ENCODE measurements around the gene ARHGAP40. TPM values are rescaled to one million over a fixed set of nuclear protein-coding genes. Genes with fewer than 3 reads are reported as not detected.
A peak's percentile ranks its signal among the peaks of the same experiment; 100 is the strongest.

ARHGAP40 gene
- total RNA-seq, 2 experiments from 2014 or later: not detected

- CTCF ChIA-PET: no interaction called here
- H3K36me3 ChIP-seq (ENCODE audit: insufficient read depth, low read length): no peaks in the 10 kb centered on the region
- no peak overlapping the region for H3K4me3 Mint-ChIP-seq
Observed at GRCh38 chr20:38676576-38676975, 75.0 kb downstream of the ARHGAP40 start.

DNA sequence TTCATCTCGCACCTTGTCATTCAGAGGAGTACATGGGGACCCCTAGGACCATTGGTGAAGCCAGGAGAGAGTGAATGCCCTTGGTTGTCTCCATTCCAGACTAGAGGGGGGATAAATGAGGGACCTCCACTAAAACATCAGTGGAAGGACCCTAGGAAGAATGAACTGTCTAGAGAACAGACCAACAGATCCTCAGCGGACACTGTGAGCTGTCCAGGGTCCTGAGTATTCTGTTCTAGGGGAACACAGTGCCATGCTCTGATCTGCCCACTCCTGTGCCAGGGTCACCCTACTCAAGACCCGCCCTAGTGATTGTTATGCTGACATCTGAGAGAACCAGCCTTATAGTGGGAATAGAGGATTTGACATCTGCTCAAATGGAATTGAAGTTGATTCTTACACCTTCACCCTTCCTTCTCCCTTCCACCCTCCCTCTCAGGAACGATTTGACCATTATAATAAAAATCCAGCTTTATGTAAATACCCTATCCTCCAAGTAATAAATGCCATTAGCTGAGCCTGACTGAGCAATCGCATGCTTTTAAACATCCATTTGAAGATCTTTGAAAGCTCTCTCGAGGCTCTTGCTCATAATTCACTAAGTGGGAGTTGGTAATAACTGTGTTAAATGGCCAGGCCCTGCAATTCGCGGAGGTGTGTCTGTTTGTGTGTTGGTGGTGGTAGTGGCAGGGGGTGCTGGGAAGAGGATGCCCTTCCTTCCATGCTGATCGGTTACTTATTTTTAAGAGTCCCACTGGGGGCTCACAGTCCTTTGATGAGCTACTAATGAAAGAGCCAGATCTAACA, 79.1 kb downstream of the ARHGAP40 start:
- Histone ChIP-seq H3K9me3 (ENCODE audit: control insufficient read depth in 1 of 2, insufficient read depth in 1 of 2, low read length in 2 of 2) (no peaks in the 10 kb centered on the region), H3K4me1 (ENCODE audit: insufficient read depth, low read length) (no peaks in the 10 kb centered on the region), H3K27ac (ENCODE audit: low read depth in 1 of 2, low read length in 2 of 2) (no peak overlapping the region), H3K4me3 (ENCODE audit: low read length) (no peak overlapping the region), H3K36me3 (ENCODE audit: insufficient read depth, low read length) (no peaks in the 10 kb centered on the region), H3K27me3 (ENCODE audit: control insufficient read depth in 1 of 2, insufficient read depth in 2 of 2, low read length in 2 of 2) (peaks cover 18 to 20% of the 10 kb centered on the region in 2 experiments)
- ChIA-PET POLR2A (no interaction called here), CTCF (no interaction called here)
- Mint-ChIP-seq H3K9me3 (peaks cover 5% of the 10 kb centered on the region), H3K4me3 (no peak overlapping the region), H3K27me3 (peaks cover 54% of the 10 kb centered on the region), H3K36me3 (ENCODE audit: low read depth) (no peaks in the 10 kb centered on the region), H3K4me1 (ENCODE audit: low read depth) (no peaks in the 10 kb centered on the region), H3K27ac (no peak overlapping the region)
- TF ChIP-seq, protein P1, sequence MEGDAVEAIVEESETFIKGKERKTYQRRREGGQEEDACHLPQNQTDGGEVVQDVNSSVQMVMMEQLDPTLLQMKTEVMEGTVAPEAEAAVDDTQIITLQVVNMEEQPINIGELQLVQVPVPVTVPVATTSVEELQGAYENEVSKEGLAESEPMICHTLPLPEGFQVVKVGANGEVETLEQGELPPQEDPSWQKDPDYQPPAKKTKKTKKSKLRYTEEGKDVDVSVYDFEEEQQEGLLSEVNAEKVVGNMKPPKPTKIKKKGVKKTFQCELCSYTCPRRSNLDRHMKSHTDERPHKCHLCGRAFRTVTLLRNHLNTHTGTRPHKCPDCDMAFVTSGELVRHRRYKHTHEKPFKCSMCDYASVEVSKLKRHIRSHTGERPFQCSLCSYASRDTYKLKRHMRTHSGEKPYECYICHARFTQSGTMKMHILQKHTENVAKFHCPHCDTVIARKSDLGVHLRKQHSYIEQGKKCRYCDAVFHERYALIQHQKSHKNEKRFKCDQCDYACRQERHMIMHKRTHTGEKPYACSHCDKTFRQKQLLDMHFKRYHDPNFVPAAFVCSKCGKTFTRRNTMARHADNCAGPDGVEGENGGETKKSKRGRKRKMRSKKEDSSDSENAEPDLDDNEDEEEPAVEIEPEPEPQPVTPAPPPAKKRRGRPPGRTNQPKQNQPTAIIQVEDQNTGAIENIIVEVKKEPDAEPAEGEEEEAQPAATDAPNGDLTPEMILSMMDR (IDR thresholded peaks at IDR 0.05): no peak
- ATAC-seq (ENCODE audit: poor library complexity): no peak
- DNase-seq: peak in 5 of 14 experiments; percentile 12 to 53 (median 25)
- intact Hi-C loops (cut with DNase I, micrococcal nuclease): no loop called here

More at GRCh38 chr20:38676576-38676975, 75.0 kb downstream of the ARHGAP40 start:
- Histone ChIP-seq H3K27me3 (ENCODE audit: control insufficient read depth in 1 of 2, insufficient read depth in 2 of 2, low read length in 2 of 2) (peaks cover 27 to 38% of the 10 kb centered on the region in 2 experiments), H3K4me1 (ENCODE audit: insufficient read depth, low read length) (peaks cover 14% of the 10 kb centered on the region), H3K9me3 (ENCODE audit: control insufficient read depth in 1 of 2, insufficient read depth in 1 of 2, low read length in 2 of 2) (peaks cover 0 to 3% of the 10 kb centered on the region in 2 experiments), H3K27ac (ENCODE audit: low read depth in 1 of 2, low read length in 2 of 2) (no peak overlapping the region), H3K4me3 (ENCODE audit: low read length) (no peak overlapping the region)
- H3K36me3 Mint-ChIP-seq (ENCODE audit: low read depth): no peaks in the 10 kb centered on the region
- peaks cover 8% of the 10 kb centered on the region for H3K4me1 Mint-ChIP-seq (ENCODE audit: low read depth)
- POLR2A ChIA-PET: no interaction called here
- TF ChIP-seq, protein P1 (IDR thresholded peaks at IDR 0.05): no peak
- DNase-seq (no peak), ATAC-seq (ENCODE audit: poor library complexity) (no peak)
- peaks cover 53% of the 10 kb centered on the region for H3K27me3 Mint-ChIP-seq
- intact Hi-C loops (cut with DNase I, micrococcal nuclease): no loop called here
- no peak overlapping the region for H3K27ac Mint-ChIP-seq
- peaks cover 2% of the 10 kb centered on the region for H3K9me3 Mint-ChIP-seq

DNA sequence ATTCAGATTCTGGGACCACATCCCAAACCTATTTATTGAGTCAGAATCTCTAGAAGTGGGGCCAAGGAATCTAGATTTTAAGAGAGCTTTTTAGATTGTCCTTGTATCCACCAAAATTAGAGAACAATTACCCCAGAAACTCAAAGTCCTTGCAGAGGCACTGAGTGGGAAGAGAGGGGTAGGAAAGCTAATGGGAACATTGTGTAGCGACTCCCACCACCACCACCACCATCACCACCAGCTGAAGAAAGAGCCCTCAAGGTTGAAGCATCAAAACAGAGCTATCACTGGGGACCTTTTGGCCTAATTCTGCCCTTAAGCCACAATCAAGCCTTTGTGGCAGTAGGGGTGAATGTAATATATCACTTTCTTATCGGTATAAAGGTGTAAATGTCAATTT, 83.7 kb downstream of the ARHGAP40 start:
- POLR2A ChIA-PET: no interaction called here
- H3K4me3 Mint-ChIP-seq: no peak overlapping the region

More for the DNA sequence above, 83.7 kb downstream of the ARHGAP40 start:
- Mint-ChIP-seq H3K27ac (no peak overlapping the region), H3K9me3 (peaks cover 5% of the 10 kb centered on the region), H3K36me3 (ENCODE audit: low read depth) (no peaks in the 10 kb centered on the region), H3K27me3 (peaks cover 90% of the 10 kb centered on the region), H3K4me1 (ENCODE audit: low read depth) (no peaks in the 10 kb centered on the region)
- TF ChIP-seq, protein P1 (IDR thresholded peaks at IDR 0.05): no peak
- intact Hi-C loops (cut with DNase I, micrococcal nuclease): no loop called here
- DNase-seq (no peak), ATAC-seq (ENCODE audit: poor library complexity) (no peak)
- H3K9me3 ChIP-seq (ENCODE audit: control insufficient read depth in 1 of 2, insufficient read depth in 1 of 2, low read length in 2 of 2): peaks cover 0 to 3% of the 10 kb centered on the region in 2 experiments
- no peak overlapping the region for H3K4me3 ChIP-seq (ENCODE audit: low read length)
- CTCF ChIA-PET: no interaction called here
- no peak overlapping the region for H3K27ac ChIP-seq (ENCODE audit: low read depth in 1 of 2, low read length in 2 of 2)
- H3K36me3 ChIP-seq (ENCODE audit: insufficient read depth, low read length): no peaks in the 10 kb centered on the region
- no peaks in the 10 kb centered on the region for H3K4me1 ChIP-seq (ENCODE audit: insufficient read depth, low read length)
- peaks cover 29 to 38% of the 10 kb centered on the region in 2 experiments for H3K27me3 ChIP-seq (ENCODE audit: control insufficient read depth in 1 of 2, insufficient read depth in 2 of 2, low read length in 2 of 2)

Data from CD4-positive, alpha-beta T cell (primary cell).